ENCODE measurements around the gene PRSS12. TPM values are rescaled to one million over a fixed set of nuclear protein-coding genes. Genes with fewer than 3 reads are reported as not detected.

Gene PRSS12
- total and polyA plus RNA-seq, 2 donors (not counting 3 experiments of a cell fraction or from before 2014, with no cell fraction given) = 0.22 to 0.55 TPM

DNA sequence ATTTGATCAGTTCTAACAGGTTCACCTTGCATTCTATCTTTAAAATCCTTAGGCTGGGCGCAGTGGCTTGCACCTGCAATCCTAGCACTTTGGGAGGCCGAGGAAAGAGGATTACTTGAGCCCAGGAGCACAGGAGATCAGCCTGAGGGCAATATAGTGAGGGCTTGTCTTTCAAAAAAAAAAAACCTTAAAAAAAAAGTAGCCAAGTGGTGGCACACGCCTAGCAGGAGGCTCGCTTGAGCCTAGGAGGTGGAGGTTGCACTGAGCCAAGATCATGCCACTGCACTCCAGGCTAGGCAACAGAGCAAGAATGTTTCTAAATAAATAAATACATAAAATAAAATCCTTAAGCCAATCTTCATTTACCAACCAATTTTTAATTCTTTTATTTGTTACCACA lies 75.6 kb downstream of the PRSS12 start:
- TF ChIP-seq POLR2AphosphoS5 (IDR thresholded peaks at IDR 0.05; ENCODE audit: insufficient read depth, low read depth, low read length) (no peak), GATA2 (IDR thresholded peaks at IDR 0.05; ENCODE audit: insufficient read depth, insufficient read length, low read depth, low read length) (no peak), EZH2 (IDR thresholded peaks at IDR 0.05; ENCODE audit: borderline replicate concordance, low read depth, low read length, severe bottlenecking) (no peak), JUN (IDR thresholded peaks at IDR 0.05; ENCODE audit: borderline replicate concordance, insufficient read depth, insufficient read length, low read depth) (no peak), POLR2A (IDR thresholded peaks at IDR 0.05; ENCODE audit: low read depth, low read length) (no peak), MYC (IDR thresholded peaks at IDR 0.05; ENCODE audit: low read depth, low read length) (no peak), FOS (IDR thresholded peaks at IDR 0.05; ENCODE audit: borderline replicate concordance, insufficient read depth, low read length) (no peak)
- TF ChIP-seq, protein P1, sequence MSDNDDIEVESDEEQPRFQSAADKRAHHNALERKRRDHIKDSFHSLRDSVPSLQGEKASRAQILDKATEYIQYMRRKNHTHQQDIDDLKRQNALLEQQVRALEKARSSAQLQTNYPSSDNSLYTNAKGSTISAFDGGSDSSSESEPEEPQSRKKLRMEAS (IDR thresholded peaks at IDR 0.05; ENCODE audit: insufficient read depth, insufficient read length) = no peak
- TF ChIP-seq, protein P2, sequence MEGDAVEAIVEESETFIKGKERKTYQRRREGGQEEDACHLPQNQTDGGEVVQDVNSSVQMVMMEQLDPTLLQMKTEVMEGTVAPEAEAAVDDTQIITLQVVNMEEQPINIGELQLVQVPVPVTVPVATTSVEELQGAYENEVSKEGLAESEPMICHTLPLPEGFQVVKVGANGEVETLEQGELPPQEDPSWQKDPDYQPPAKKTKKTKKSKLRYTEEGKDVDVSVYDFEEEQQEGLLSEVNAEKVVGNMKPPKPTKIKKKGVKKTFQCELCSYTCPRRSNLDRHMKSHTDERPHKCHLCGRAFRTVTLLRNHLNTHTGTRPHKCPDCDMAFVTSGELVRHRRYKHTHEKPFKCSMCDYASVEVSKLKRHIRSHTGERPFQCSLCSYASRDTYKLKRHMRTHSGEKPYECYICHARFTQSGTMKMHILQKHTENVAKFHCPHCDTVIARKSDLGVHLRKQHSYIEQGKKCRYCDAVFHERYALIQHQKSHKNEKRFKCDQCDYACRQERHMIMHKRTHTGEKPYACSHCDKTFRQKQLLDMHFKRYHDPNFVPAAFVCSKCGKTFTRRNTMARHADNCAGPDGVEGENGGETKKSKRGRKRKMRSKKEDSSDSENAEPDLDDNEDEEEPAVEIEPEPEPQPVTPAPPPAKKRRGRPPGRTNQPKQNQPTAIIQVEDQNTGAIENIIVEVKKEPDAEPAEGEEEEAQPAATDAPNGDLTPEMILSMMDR (IDR thresholded peaks at IDR 0.05; ENCODE audit: extremely low read depth in 1 of 2, insufficient read depth in 1 of 2, low read depth in 1 of 2, low read length in 2 of 2) = no peak
- Histone ChIP-seq H3K4me1 (ENCODE audit: control insufficient read depth, extremely low read depth, insufficient read depth, low read length) (peaks cover 13% of the 10 kb centered on the region), H3K27me3 (ENCODE audit: control insufficient read depth in 2 of 2, insufficient read depth in 2 of 2, low read length in 2 of 2) (peaks cover 8 to 17% of the 10 kb centered on the region in 2 experiments), H3K36me3 (ENCODE audit: control insufficient read depth in 2 of 2, extremely low read depth in 1 of 2, insufficient read depth in 2 of 2, low read length in 2 of 2) (peaks cover 3 to 4% of the 10 kb centered on the region in 2 experiments), H3K27ac (ENCODE audit: insufficient read depth, low read depth, low read length) (no peak overlapping the region), H2AFZ (ENCODE audit: low read depth, low read length) (no peak overlapping the region), H3K4me3 (replicated peaks in 1 of 3; ENCODE audit: insufficient read depth in 1 of 3, low read depth in 1 of 3, low read length in 3 of 3) (no peak overlapping the region), H3K9ac (replicated peaks; ENCODE audit: extremely low read depth, insufficient read depth, low read length) (no peak overlapping the region), H4K20me1 (replicated peaks; ENCODE audit: control insufficient read depth, extremely low read depth, insufficient read depth, low read length) (no peaks in the 10 kb centered on the region), H3K79me2 (ENCODE audit: control insufficient read depth, insufficient read depth, low read length) (peaks cover 14% of the 10 kb centered on the region), H3K9me1 (replicated peaks; ENCODE audit: control insufficient read depth, extremely low read depth, insufficient read depth, low read length) (no peaks in the 10 kb centered on the region), H3K4me2 (ENCODE audit: insufficient read depth, low read length) (no peak overlapping the region), H3K9me3 (replicated peaks; ENCODE audit: control insufficient read depth, insufficient read depth, low read length) (no peaks in the 10 kb centered on the region)
- no TSS peak for BruUV-seq (replicated peaks)
- ChIA-PET POLR2A (no interaction called here), CTCF (no interaction called here)
- intact Hi-C loops (cut with micrococcal nuclease) = loop anchor here (5.0 to 10.0 kb wide), 2 partner anchors 408 to 1745 kb away; partner anchors contain the start of gene METTL14
- DNase-seq (ENCODE audit: low read depth, low spot score) (no peak), FAIRE-seq (no peak)
- dilution Hi-C loops (cut with MboI; ENCODE audit: extremely low pct_ligation_motif_present, low sequenced_read_pairs) = no loop called here

All from endothelial cell of umbilical vein (primary cell).